GM12892 (cell line): ENCODE results near the gene NAGK.
"Not testable (repeated sequence)": the region's sequence is repeated elsewhere in the genome, so short reads cannot be mapped to it uniquely, and the experiment has no call there.

Source experiments
- DNase-seq: peaks from one replicate; pipeline ENCODE4 v3.0.0; 2011; ENCODE audit not compliant: insufficient read length
- FAIRE-seq: peaks from 2 replicates; lab custom pipeline; 2011; peaks lifted over from hg19 to GRCh38; lab: Jason Lieb, UNC
- POLR2A ChIP-seq: IDR thresholded peaks from 2 replicates; pipeline ENCODE4 v1.6.1; 2011; ENCODE audit warnings: low read depth, low read length, control low read depth
- POLR2AphosphoS5 ChIP-seq: IDR thresholded peaks from 2 replicates; pipeline ENCODE4 v1.6.1; 2011; ENCODE audit warnings: low read depth, low read length, control low read depth
- TAF1 ChIP-seq: IDR thresholded peaks from 2 replicates; pipeline ENCODE4 v1.6.1; 2011; ENCODE audit warnings: low read depth, mild to moderate bottlenecking, control low read depth, low read length, borderline replicate concordance

The NAGK gene

GRCh38 chr2:71101656-71102055, 33.2 kb downstream of the NAGK start:
- TF ChIP-seq POLR2A (no peak), POLR2AphosphoS5 (no peak), TAF1 (no peak)
- FAIRE-seq (no peak), DNase-seq (no peak)

- no peak for TF ChIP-seq TAF1
- no peak for FAIRE-seq
Measured at GRCh38 chr2:71102981-71103681, 34.7 kb downstream of the NAGK start.

GRCh38 chr2:71103809-71104208, 35.4 kb downstream of the NAGK start:
- FAIRE-seq: no peak
- TF ChIP-seq POLR2A: no peak
- TF ChIP-seq TAF1: no peak
- no peak for TF ChIP-seq POLR2AphosphoS5
- DNase-seq: no peak

More at GRCh38 chr2:71102981-71103681, 34.7 kb downstream of the NAGK start:
- no peak for DNase-seq

- FAIRE-seq, DNase-seq: not testable (repeated sequence)
Measured at GRCh38 chr2:71106463-71106862, 38.0 kb downstream of the NAGK start.

- DNase-seq: no peak
- no peak for FAIRE-seq
- TF ChIP-seq POLR2AphosphoS5 (no peak), POLR2A (no peak), TAF1 (no peak)
Measured at GRCh38 chr2:71108091-71108490, 39.6 kb downstream of the NAGK start.

GRCh38 chr2:71113843-71114242, 45.4 kb downstream of the NAGK start:
- FAIRE-seq (no peak), DNase-seq (no peak)
- TF ChIP-seq TAF1: no peak
- no peak for TF ChIP-seq POLR2AphosphoS5
- no peak for TF ChIP-seq POLR2A

GRCh38 chr2:71117063-71117462, 48.6 kb downstream of the NAGK start:
- DNase-seq (no peak), FAIRE-seq (no peak)
- TF ChIP-seq POLR2AphosphoS5: no peak
- no peak for TF ChIP-seq TAF1
- no peak for TF ChIP-seq POLR2A

GRCh38 chr2:71120195-71120594, 51.7 kb downstream of the NAGK start:
- DNase-seq: no peak
- no peak for FAIRE-seq
- TF ChIP-seq POLR2A: no peak
- TF ChIP-seq POLR2AphosphoS5: no peak
- TF ChIP-seq TAF1: no peak

- TF ChIP-seq POLR2AphosphoS5 (no peak), TAF1 (no peak), POLR2A (no peak)
- FAIRE-seq (no peak), DNase-seq (no peak)
Measured at GRCh38 chr2:71121479-71121878, 53.0 kb downstream of the NAGK start.

GRCh38 chr2:71122387-71123298, 54.2 kb downstream of the NAGK start:
- FAIRE-seq (no peak), DNase-seq (no peak)
- no peak for TF ChIP-seq POLR2A
- no peak for TF ChIP-seq TAF1
- no peak for TF ChIP-seq POLR2AphosphoS5

- DNase-seq: no peak
- no peak for FAIRE-seq
- TF ChIP-seq POLR2A (no peak), TAF1 (no peak), POLR2AphosphoS5 (no peak)
Measured at GRCh38 chr2:71125506-71126294, 57.3 kb downstream of the NAGK start.

- TF ChIP-seq POLR2AphosphoS5 (no peak), POLR2A (no peak), TAF1 (no peak)
- no peak for FAIRE-seq
- no peak for DNase-seq
Measured at GRCh38 chr2:71126957-71127356, 58.5 kb downstream of the NAGK start.
